Kidney (tissue), 14 donors: ENCODE data around the gene HIVEP3. TPM values are rescaled to one million over a fixed set of nuclear protein-coding genes. Genes with fewer than 3 reads are reported as not detected.
A peak's percentile ranks its signal among the peaks of the same experiment; 100 is the strongest.

Source experiments
- DNase-seq, 5 donors: peaks; one replicate each; pipeline ENCODE4 v3.0.0-alpha.2; 2013 to 2020
- FAIRE-seq: peaks from 2 replicates; lab custom pipeline; 2012; peaks lifted over from hg19 to GRCh38; lab: Jason Lieb, UNC
- H3K27ac ChIP-seq, 2 donors: one replicate each; pipeline ENCODE4 v1.7.0; 2013; ENCODE audit warnings: low read depth in 2 of 2, low read length in 2 of 2, inconsistent platforms in 1 of 2
- H3K27me3 ChIP-seq: one replicate; pipeline ENCODE4 v1.7.1; 2013; ENCODE audit warnings: low read length, inconsistent platforms; ENCODE audit not compliant: control insufficient read depth, insufficient read depth
- H3K36me3 ChIP-seq, 3 donors: one replicate each; pipeline versions ENCODE4 v1.7.0 to v1.7.1; 2013; ENCODE audit warnings: low read length in 3 of 3, control low read depth in 1 of 3, inconsistent platforms in 1 of 3; ENCODE audit not compliant: insufficient read depth in 3 of 3, control insufficient read depth in 2 of 3
- H3K4me1 ChIP-seq, 3 donors: one replicate each; pipeline versions ENCODE4 v1.7.0 to v1.7.1; 2013; ENCODE audit warnings: low read length in 3 of 3, inconsistent platforms in 1 of 3, low read depth in 1 of 3; ENCODE audit not compliant: control insufficient read depth in 2 of 3, insufficient read depth in 2 of 3
- H3K4me3 ChIP-seq, 3 donors: one replicate each; pipeline versions ENCODE4 v1.7.0 to v1.8.1; 2013; ENCODE audit warnings: low read length in 3 of 3, control low read depth in 1 of 3, inconsistent platforms in 1 of 3
- H3K9ac ChIP-seq, 3 donors: one replicate each; pipeline versions ENCODE4 v1.7.0 to v1.7.1; 2013; ENCODE audit warnings: low read length in 3 of 3, control low read depth in 1 of 3, inconsistent platforms in 1 of 3
- H3K9me3 ChIP-seq, 3 donors: one replicate each; pipeline versions ENCODE4 v1.7.0 to v1.7.1; 2013; ENCODE audit warnings: low read length in 3 of 3, control low read depth in 1 of 3, inconsistent platforms in 1 of 3; ENCODE audit not compliant: control insufficient read depth in 2 of 3, insufficient read depth in 1 of 3
- intact Hi-C: fragments of 100-400 bp; cut with DNase I; formaldehyde crosslinking; loops from one replicate; pipeline ENCODE4 v1.11.1; 2022
- polyA plus RNA-seq: library from polyadenylated mRNA; stranded (reverse); fragments of 350-450 nt; fragmentation: Illumina TruSeq; extraction: RNeasy Lipid Tissue Mini Kit (QIAGEN cat#74804); gene quantifications from one replicate; pipeline ENCODE4 v1.2.3, GENCODE V29; 2014; ENCODE audit warnings: low read depth, low replicate concordance; ENCODE audit not compliant: insufficient read depth
- total RNA-seq: library from RNA; stranded (reverse); fragmentation: NEBNext Ultra II Directional; extraction: Animal tissue kit (Norgen Biotek cat#: 25700); gene quantifications from one replicate; pipeline ENCODE4 v1.2.1, GENCODE V29; 2021
- TF ChIP-seq, protein P1 (sequence below): IDR thresholded peaks from 3 replicates; pipeline ENCODE4 v1.5.1; 2012; ENCODE audit warnings: mild to moderate bottlenecking, moderate library complexity, borderline replicate concordance; ENCODE audit not compliant: insufficient read depth; ENCODE audit errors: extremely low read depth
- donor health status: control.
- donor health status: control.
- donor health status: control.
- donor health status: control.
- donor health status: control.
- donor health status: DM: yes; HTN: yes; CAD: no.
- donor health status: Normal renal cell carcinoma (clear cell type).

The HIVEP3 gene
- total and polyA plus RNA-seq, 2 donors from 2014 or later: 3.5 to 11.0 TPM

DNA sequence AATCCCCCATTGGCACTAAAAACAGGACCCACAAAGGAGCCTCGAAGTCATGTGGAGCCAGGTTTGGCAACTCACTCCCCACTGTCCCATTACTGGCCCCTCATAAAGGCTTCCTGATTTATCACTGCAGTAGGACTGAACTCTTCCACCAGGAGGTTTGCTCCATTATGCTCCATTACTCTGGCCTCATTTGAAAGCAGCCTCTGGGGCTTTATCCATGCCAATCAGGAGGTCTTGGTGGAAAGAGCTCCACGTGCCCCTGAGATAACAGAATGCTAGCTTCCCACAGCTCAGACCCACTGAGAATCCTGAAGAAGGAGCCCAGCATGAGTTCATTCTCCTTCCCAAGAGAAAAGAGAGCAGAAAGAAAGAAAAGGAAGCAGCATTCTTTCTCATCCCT, 76.4 kb downstream of the HIVEP3 start:
- Histone ChIP-seq H3K9ac (no peak overlapping the region), H3K4me1 (peaks cover 0 to 4% (median 0%) of the 10 kb centered on the region in 3 donors), H3K27me3 (no peaks in the 10 kb centered on the region), H3K36me3 (no peaks in the 10 kb centered on the region), H3K27ac (no peak overlapping the region), H3K9me3 (no peaks in the 10 kb centered on the region), H3K4me3 (no peak overlapping the region)
- intact Hi-C loops: no loop called here
- no peak for FAIRE-seq
- TF ChIP-seq, protein P1, sequence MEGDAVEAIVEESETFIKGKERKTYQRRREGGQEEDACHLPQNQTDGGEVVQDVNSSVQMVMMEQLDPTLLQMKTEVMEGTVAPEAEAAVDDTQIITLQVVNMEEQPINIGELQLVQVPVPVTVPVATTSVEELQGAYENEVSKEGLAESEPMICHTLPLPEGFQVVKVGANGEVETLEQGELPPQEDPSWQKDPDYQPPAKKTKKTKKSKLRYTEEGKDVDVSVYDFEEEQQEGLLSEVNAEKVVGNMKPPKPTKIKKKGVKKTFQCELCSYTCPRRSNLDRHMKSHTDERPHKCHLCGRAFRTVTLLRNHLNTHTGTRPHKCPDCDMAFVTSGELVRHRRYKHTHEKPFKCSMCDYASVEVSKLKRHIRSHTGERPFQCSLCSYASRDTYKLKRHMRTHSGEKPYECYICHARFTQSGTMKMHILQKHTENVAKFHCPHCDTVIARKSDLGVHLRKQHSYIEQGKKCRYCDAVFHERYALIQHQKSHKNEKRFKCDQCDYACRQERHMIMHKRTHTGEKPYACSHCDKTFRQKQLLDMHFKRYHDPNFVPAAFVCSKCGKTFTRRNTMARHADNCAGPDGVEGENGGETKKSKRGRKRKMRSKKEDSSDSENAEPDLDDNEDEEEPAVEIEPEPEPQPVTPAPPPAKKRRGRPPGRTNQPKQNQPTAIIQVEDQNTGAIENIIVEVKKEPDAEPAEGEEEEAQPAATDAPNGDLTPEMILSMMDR: no peak
- peak in 2 of 5 donors; percentile 13 to 42 for DNase-seq

DNA sequence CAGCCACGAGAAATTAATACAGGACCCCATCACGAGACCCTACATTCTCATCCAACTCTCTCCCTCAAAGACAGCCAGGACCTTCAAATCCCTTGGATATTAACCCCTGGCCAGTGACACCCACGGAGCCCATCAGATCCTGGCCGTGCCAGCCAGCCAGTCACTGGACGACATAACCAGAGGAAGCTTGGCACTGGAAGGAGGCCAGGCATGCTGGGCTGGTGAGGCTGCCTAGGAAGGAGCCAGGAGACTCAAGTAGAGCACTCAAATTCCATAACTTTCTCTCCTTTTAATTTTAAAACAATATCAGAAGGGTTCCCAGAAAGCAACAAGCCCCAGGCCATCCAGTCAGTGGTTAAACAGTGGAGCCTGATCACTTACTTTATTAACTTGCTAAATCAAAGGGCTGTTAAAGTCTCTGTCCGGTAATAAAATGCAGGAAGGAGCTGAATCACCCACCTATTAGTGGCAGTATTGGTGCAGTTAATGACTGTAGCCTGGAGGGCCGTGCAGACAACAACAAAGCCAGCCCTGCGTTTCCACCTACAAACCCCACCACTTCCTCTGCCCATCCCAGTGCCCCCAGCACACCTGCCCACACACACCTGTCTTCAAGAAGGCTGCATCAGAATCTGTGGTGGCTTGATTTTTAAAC, 78.0 kb downstream of the HIVEP3 start:
- no peaks in the 10 kb centered on the region for H3K9me3 ChIP-seq
- no peak overlapping the region for H3K27ac ChIP-seq
- H3K9ac ChIP-seq: no peak overlapping the region
- FAIRE-seq (no peak), DNase-seq (peak; percentile 28 to 73 (median 58))
- no peak overlapping the region for H3K4me3 ChIP-seq
- H3K4me1 ChIP-seq: peaks cover 0 to 4% (median 0%) of the 10 kb centered on the region in 3 donors
- H3K36me3 ChIP-seq: no peaks in the 10 kb centered on the region
- no peaks in the 10 kb centered on the region for H3K27me3 ChIP-seq
- intact Hi-C loops: no loop called here
- TF ChIP-seq, protein P1: no peak

DNA sequence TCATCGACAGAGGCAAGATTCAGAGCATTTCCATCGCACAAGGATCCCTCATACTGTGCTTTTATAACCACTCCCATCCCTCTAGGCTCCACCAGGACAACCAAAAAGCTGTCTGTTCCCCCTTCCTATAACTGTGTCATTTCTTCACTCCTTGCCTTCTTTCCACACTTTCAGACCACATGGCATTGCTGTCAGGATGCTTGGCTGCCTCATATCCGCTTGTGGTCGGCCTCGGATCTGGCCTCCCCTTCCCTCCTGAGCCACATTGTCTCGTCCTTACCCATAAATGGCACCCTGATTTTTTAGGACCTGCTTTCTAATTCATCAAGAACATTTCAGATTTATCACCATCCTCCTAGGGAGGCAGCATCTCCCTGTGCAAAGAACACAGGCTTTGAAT, 80.5 kb downstream of the HIVEP3 start:
- TF ChIP-seq, protein P1: no peak
- intact Hi-C loops: no loop called here
- no peak for FAIRE-seq
- no peaks in the 10 kb centered on the region for H3K27me3 ChIP-seq
- no peaks in the 10 kb centered on the region for H3K36me3 ChIP-seq
- no peaks in the 10 kb centered on the region for H3K9me3 ChIP-seq
- H3K27ac ChIP-seq: no peak overlapping the region
- peaks cover 0 to 4% (median 0%) of the 10 kb centered on the region in 3 donors for H3K4me1 ChIP-seq
- H3K4me3 ChIP-seq: no peak overlapping the region
- H3K9ac ChIP-seq: no peak overlapping the region
- no peak for DNase-seq
